Stimulated activated effector memory CD8-positive, alpha-beta T cell treated with anti-CD3 and anti-CD28 coated beads, Interleukin-12 subunit alpha, Interleukin-12 subunit beta, amount 100 ng/mL, for 72 hours (primary cell): ENCODE results near the gene TRIM59.

Source experiments
- ATAC-seq: fragments of 150-1000 bp; cut with Tn5 transposase; 2 replicates; pipeline ENCODE4 v1.10.0; 2021
- DNase-seq, 2 donors: peaks; one replicate each; pipeline ENCODE4 v3.0.0; 2021 to 2022; ENCODE audit warnings: low spot score in 2 of 2
- H3K27ac Mint-ChIP-seq: one replicate; pipeline ENCODE4 v1.8.0; 2022; ENCODE audit warnings: mild to moderate bottlenecking, mixed read lengths
- H3K36me3 Mint-ChIP-seq: one replicate; pipeline ENCODE4 v1.8.0; 2022; ENCODE audit warnings: mild to moderate bottlenecking, mixed read lengths
- H3K4me1 Mint-ChIP-seq: one replicate; pipeline ENCODE4 v1.8.0; 2022; ENCODE audit warnings: mixed read lengths
- H3K4me3 Mint-ChIP-seq: one replicate; pipeline ENCODE4 v1.8.0; 2022; ENCODE audit warnings: mild to moderate bottlenecking, mixed read lengths
- H3K9me3 Mint-ChIP-seq: one replicate; pipeline ENCODE4 v1.8.0; 2022; ENCODE audit warnings: mixed read lengths

The TRIM59 gene

GRCh38 chr3:160401291-160402095, 48.1 kb downstream of the TRIM59 start:
- ATAC-seq (no peak), DNase-seq (no peak)
- peak overlapping the region; percentile 83 for H3K27ac Mint-ChIP-seq
- no peaks in the 10 kb centered on the region for H3K9me3 Mint-ChIP-seq
- H3K4me1 Mint-ChIP-seq, result peaks cover 46% of the 10 kb centered on the region
- H3K36me3 Mint-ChIP-seq, result peaks cover 77% of the 10 kb centered on the region
- H3K4me3 Mint-ChIP-seq, result peak overlapping the region; percentile 96

- Mint-ChIP-seq H3K36me3 (peaks cover 70% of the 10 kb centered on the region), H3K27ac (peak overlapping the region; percentile 100)
- DNase-seq, result peak in 1 of 2 donors; percentile 15
Observed at GRCh38 chr3:160400702-160401150, 48.9 kb downstream of the TRIM59 start.

GRCh38 chr3:160400030-160400701, 49.4 kb downstream of the TRIM59 start:
- Mint-ChIP-seq H3K9me3 (no peaks in the 10 kb centered on the region), H3K4me1 (peaks cover 46% of the 10 kb centered on the region), H3K36me3 (peaks cover 64% of the 10 kb centered on the region), H3K27ac (peak overlapping the region; percentile 100), H3K4me3 (peak overlapping the region; percentile 96)
- peak in 1 of 2 donors; percentile 65 for DNase-seq
- ATAC-seq, result peak; percentile 37

More at GRCh38 chr3:160400702-160401150, 48.9 kb downstream of the TRIM59 start:
- H3K4me1 Mint-ChIP-seq, result peaks cover 46% of the 10 kb centered on the region
- ATAC-seq, result peak; percentile 24
- H3K9me3 Mint-ChIP-seq, result no peaks in the 10 kb centered on the region
- peak overlapping the region; percentile 96 for H3K4me3 Mint-ChIP-seq

GRCh38 chr3:160399125-160400029, 50.2 kb downstream of the TRIM59 start, which contains the start of the genes IFT80 and SMC4:
TSS of gene IFT80 (minus strand) at chr3:160399225. CDS start at chr3:160384600, 14,625 bp downstream.
TSS of gene SMC4 (plus strand) at chr3:160399650. CDS start at chr3:160400827, 1,177 bp downstream.
- DNase-seq (peak; percentile 91 to 95), ATAC-seq (peak; percentile 97)
- Mint-ChIP-seq H3K4me3 (peak within 1 kb of the TSS; percentile 96), H3K9me3 (no peaks in the 10 kb centered on the region), H3K27ac (peak within 1 kb of the TSS; percentile 100), H3K36me3 (peaks cover 56% of the 10 kb centered on the region), H3K4me1 (peaks cover 46% of the 10 kb centered on the region)

GRCh38 chr3:160398820-160399124, 50.8 kb downstream of the TRIM59 start:
- no peak for DNase-seq
- H3K36me3 Mint-ChIP-seq, result peaks cover 50% of the 10 kb centered on the region
- H3K27ac Mint-ChIP-seq, result peak overlapping the region; percentile 100
- peaks cover 42% of the 10 kb centered on the region for H3K4me1 Mint-ChIP-seq
- peak; percentile 1 for ATAC-seq
- H3K4me3 Mint-ChIP-seq, result peak overlapping the region; percentile 96
- H3K9me3 Mint-ChIP-seq, result no peaks in the 10 kb centered on the region

- ATAC-seq, result no peak
- Mint-ChIP-seq H3K36me3 (peaks cover 15% of the 10 kb centered on the region), H3K9me3 (no peaks in the 10 kb centered on the region), H3K27ac (no peak overlapping the region), H3K4me3 (no peak overlapping the region), H3K4me1 (peaks cover 22% of the 10 kb centered on the region)
- no peak for DNase-seq
Observed at GRCh38 chr3:160395297-160395696, 54.3 kb downstream of the TRIM59 start.

GRCh38 chr3:160394009-160394392, 55.6 kb downstream of the TRIM59 start:
- peaks cover 16% of the 10 kb centered on the region for H3K4me1 Mint-ChIP-seq
- DNase-seq (no peak), ATAC-seq (no peak)
- no peaks in the 10 kb centered on the region for H3K9me3 Mint-ChIP-seq
- peaks cover 2% of the 10 kb centered on the region for H3K36me3 Mint-ChIP-seq
- no peak overlapping the region for H3K4me3 Mint-ChIP-seq
- H3K27ac Mint-ChIP-seq, result no peak overlapping the region

- H3K27ac Mint-ChIP-seq, result no peak overlapping the region
- H3K9me3 Mint-ChIP-seq, result no peaks in the 10 kb centered on the region
- no peak for DNase-seq
- H3K36me3 Mint-ChIP-seq, result no peaks in the 10 kb centered on the region
- peaks cover 10% of the 10 kb centered on the region for H3K4me1 Mint-ChIP-seq
- no peak overlapping the region for H3K4me3 Mint-ChIP-seq
- ATAC-seq, result no peak
Observed at GRCh38 chr3:160393346-160394008, 56.1 kb downstream of the TRIM59 start.

GRCh38 chr3:160392798-160393197, 56.8 kb downstream of the TRIM59 start:
- Mint-ChIP-seq H3K27ac (no peak overlapping the region), H3K4me1 (peaks cover 7% of the 10 kb centered on the region), H3K4me3 (no peak overlapping the region), H3K9me3 (no peaks in the 10 kb centered on the region), H3K36me3 (no peaks in the 10 kb centered on the region)
- DNase-seq (no peak), ATAC-seq (no peak)

- Mint-ChIP-seq H3K4me1 (peaks cover 8% of the 10 kb centered on the region), H3K4me3 (no peak overlapping the region), H3K9me3 (no peaks in the 10 kb centered on the region), H3K27ac (no peak overlapping the region), H3K36me3 (no peaks in the 10 kb centered on the region)
- DNase-seq (no peak), ATAC-seq (no peak)
Observed at GRCh38 chr3:160390565-160391138, 58.9 kb downstream of the TRIM59 start.
